Sciatic nerve (tissue), 2 donors: ENCODE measurements around the gene NOL4L. TPM values are rescaled to one million over a fixed set of nuclear protein-coding genes. Genes with fewer than 3 reads are reported as not detected.

Experiments used
- ATAC-seq: fragments of 200-7000 bp; cut with Tn5 transposase; one replicate; pipeline ENCODE4 v1.9.1; 2020; ENCODE audit warnings: mild to moderate bottlenecking, moderate library complexity
- DNase-seq: peaks from one replicate; pipeline ENCODE4 v3.0.0-alpha.2; 2020; ENCODE audit warnings: low spot score
- intact Hi-C: fragments of 100-400 bp; cut with DNase I; formaldehyde crosslinking; loops from one replicate; pipeline ENCODE4 v1.14.2; 2022
- total RNA-seq: library from RNA; stranded (reverse); fragmentation: NEBNext Ultra II Directional; extraction: Animal tissue kit (Norgen Biotek cat#: 25700); gene quantifications from one replicate; pipeline ENCODE4 v1.2.1, GENCODE V29; 2021
- donor health status: DM: no; HTN: no; CAD: no.
- donor health status: DM: no; HTN: no; CAD: no.

NOL4L gene, protein sequence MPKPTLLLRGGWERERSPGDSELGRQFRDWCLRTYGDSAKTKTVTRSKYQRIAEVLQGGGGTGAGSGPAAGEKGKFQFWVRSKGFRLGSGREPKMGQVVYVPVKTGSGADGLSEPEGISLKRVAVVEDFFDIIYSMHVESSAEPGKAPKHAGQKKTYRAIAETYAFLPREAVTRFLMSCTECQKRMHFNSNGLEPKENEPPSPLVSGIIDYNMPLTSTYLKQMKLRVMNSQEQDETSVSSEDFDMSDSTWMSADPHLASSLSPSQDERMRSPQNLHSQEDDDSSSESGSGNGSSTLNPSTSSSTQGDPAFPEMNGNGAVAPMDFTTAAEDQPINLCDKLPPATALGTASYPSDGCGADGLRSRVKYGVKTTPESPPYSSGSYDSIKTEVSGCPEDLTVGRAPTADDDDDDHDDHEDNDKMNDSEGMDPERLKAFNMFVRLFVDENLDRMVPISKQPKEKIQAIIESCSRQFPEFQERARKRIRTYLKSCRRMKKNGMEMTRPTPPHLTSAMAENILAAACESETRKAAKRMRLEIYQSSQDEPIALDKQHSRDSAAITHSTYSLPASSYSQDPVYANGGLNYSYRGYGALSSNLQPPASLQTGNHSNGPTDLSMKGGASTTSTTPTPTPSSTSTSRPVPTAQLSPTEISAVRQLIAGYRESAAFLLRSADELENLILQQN
- total RNA-seq, result 39.4 TPM

DNA sequence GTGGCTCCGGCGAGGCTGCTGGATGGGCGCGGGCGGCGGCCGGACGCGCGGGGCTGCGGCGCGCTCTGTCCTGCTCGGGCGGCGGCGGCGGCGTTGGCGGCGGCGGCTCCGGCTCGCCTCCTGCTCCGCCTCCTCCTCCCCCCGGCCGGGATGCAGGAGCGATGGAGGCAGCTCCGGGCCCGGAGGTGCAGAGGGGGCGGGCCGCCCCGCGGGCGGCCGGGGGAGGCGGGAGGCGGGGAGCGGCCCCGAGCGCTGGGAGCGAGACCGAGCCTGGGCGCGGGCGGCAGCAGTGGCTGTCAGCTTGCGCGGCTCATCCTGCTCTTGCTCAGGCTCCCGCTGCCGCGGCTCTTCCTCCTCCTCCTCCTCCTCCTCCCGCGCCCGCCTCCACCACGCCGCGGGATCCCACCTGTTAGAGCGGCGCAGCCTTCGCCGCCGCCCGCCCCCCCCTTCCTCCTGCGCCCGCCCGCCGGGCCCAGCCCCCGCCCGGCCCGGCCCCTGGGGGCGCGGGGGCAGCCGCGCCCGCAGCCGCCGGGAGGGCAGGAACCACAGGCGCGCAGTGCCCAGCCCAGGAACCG is at the start of gene NOL4L:
NOL4L (minus strand) TSS at position 323 of the 575 bp plus-strand sequence. CDS start 443 bp downstream, outside the sequence.
- ATAC-seq (no peak), DNase-seq (no peak)
- intact Hi-C loops, result loop anchor here (10.0 kb wide), 1 partner anchor 60 kb away; no protein-coding TSS in a partner anchor

DNA sequence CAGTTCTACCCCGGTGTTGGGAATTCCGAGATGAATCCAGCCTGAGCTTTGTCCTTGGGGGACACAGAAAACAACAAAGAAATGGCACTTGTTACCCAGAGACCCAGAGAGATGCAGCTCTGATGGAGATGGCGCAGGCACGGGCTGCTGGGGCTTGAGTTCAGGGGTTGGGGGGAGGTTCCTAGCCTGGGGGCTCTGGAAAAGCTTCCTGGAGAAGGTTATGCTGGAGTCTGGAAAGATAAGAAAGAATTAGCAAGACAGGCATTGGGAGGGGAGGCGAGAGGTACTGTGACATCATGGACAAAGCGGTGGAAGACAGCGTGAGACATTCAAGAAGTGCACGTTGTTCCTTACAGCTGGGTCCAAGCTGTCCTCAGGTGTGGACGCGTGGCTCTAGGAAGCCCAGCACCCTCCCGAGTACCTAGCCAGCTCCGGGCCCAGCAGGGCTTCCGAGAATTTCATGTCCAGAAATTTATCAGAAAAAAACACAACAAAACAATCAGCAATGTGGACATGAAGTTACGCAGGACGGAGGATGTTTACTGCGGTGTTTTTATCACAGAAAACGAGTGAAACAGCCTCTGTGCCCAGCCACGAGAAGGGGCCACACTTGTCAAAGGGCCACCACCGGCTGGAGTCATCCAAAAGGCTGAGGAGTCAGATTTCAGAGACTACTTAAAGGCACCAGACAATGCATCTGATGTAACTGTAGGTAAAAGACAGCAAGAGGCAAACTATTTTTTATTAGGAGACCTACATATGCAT is 49.1 kb upstream of the NOL4L start:
- intact Hi-C loops, result no loop called here
- no peak for DNase-seq

DNA sequence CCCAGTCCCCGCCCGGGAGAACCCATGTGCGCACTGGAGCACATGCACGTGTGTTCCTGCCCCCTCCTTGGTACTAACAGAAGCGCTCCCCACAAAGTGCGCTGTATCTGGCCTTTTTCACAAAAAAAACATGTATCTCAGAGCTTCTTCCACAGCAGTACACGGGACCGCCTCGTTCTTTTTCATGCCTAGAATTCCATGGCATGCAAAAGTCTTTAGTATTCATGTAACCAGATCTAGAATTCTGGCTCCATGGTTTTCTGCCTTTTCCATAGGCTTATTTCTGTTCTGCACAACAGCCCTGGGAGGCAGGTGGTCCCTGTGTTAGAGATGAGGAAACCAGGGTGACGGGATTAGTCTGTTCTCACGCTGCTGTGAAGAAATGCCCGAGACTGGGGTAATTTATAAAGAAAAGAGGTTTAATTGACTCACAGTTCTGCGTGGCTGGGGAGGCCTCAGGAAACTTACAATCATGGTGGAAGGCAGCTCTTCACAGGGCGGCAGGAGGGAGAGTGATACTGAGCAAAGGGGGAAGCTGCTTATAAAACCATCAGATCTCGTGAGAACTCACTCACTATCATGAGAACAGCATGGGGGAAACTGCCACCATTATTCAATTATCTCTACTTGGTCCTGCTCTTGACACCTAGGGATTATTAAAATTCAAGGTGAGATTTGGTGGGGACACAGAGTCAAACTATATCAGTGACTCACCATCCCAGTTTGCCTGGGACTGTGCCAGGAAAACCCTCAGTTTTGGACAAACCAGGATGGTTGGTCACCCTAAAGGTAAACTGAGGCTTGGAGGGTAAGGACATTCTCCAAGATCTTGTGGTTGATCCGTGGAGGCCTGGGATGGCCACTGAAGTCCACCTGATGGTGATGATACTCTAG is 47.6 kb upstream of the NOL4L start:
- intact Hi-C loops, result no loop called here

More for the DNA sequence above, 49.1 kb upstream of the NOL4L start:
- ATAC-seq, result no peak

DNA sequence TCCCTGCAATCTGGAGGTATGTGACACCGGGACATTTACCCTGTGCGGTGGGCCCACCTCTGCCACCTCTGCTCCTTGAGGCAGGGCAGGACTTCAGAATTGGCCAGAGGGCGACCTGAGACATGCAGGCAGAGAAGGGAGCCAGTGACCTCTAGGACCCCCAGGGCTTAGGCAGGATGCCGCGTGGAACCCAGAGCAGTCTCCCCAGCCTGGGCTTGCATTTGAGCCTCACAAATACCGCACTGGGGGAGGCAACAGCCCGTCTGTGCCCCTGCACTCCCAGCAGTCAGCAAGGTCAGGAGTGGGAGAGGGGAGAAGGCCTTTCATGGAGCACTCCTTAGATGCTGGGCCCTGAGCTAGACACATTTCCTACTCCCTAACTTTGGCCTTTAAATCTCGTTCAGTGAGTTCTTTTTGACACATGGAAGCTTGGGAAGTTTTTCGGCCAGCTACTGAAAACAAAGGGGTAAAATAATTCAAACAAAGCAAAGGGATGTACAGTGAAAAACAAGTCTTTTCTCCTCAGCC is 46.9 kb upstream of the NOL4L start:
- DNase-seq (no peak), ATAC-seq (no peak)
- intact Hi-C loops, result no loop called here

More for the DNA sequence above, 47.6 kb upstream of the NOL4L start:
- ATAC-seq, result no peak
- DNase-seq, result no peak

DNA sequence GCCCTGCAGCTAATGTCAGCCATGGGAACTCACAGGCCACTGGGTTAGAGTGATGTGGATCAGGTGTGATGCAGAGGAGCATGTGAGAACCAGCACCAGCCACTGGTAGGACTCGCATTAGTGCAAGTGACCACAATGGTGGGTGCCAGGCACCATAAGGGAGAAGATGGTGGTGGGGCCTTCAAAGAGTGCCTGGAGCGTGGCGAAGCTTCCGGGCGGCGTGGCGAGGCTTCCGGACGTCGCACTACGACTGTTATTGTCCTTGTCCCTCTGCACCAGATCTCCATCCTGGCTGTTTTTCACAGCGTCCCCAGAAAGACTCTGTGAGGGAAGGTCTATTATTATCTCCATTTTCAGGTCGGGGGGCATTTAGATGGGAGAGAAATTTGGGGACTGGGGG is 44.7 kb upstream of the NOL4L start:
- DNase-seq (no peak), ATAC-seq (no peak)
- intact Hi-C loops, result no loop called here

DNA sequence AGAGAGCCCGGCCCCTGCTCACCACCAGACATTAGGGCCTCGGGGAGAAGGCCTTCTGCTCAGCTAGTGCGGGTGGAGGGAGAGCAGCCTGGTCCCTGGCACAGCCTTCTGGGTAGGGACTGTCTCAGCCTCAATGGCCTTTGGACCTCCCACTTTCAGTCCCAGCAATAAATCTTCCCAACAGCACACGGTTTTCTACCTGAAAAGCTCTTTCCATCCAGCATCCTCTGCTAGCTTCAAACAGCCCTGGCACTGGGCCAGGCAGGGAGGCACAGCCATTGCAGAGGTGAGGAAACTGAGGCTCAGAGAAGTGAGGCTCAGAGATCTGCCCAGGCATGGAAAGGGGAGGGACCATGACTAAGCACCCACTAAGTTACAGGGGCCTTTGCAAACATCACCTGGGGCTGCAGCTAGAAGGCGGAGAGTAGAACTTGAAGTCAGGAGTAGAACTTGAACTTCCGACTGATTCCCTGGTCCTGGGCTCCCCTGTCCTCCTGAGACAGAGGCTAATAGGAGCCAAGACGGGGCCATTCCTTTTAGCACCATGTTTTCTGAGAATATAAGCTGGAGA is 43.9 kb upstream of the NOL4L start:
- intact Hi-C loops, result no loop called here
- no peak for DNase-seq
- no peak for ATAC-seq

DNA sequence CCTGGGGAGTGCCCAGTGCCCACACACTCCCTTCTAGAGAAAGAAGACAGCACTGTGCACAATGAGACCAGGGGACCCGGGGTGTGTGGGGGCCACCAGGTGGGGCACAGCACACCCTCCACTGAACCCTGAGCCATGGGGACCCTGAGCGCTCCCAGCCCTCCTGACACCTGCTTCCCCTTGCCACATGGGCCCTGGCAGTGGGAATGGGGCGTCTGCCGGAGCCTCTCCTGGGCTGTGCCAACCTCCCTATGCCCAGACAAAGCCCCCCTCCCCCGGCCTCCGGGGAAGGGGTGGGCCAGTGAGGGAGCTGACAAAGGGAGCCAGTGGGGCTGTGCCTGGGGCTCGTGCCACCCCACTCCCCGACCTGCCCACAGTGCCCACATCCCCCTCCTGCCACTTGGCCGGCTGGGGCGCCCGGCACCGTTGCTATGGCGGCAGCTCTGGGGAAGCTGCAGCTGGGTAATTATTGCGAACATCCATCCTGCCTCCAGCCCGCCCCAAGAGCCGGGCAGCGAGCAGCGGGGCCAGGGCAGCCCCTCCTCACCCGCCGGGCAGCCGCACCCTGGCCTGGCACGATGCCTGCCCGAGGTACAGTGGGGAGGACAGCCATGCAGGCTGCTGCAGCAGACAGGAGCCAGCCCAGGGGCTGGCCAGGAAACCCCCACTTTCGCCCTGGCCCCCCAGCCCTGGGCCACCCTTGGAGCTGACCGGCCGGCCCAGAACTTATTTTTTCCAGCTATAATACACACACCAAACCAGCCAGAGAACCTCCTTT is 41.9 kb upstream of the NOL4L start:
- ATAC-seq (peak; percentile 31), DNase-seq (no peak)
- intact Hi-C loops, result no loop called here

DNA sequence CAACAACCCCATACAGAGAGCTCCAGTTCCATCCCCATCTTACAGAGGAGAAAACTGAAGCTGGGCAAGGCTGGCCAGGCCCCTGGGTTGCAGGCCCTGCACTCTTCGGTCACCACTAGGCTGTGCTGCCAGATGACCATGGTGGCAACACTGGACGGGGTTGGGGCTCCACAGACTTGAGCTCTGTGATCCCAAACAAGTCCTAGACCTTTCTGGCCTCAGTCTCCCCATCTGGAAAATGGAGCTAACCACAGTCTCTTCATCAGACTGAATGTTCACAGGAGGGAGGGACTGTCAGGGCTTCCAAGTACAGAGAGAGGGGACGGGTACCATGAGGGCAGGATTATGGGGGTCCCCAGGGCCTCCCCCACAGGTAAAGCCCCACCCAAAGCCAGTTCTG is 41.3 kb upstream of the NOL4L start:
- ATAC-seq, result no peak
- intact Hi-C loops, result no loop called here
- DNase-seq, result no peak

DNA sequence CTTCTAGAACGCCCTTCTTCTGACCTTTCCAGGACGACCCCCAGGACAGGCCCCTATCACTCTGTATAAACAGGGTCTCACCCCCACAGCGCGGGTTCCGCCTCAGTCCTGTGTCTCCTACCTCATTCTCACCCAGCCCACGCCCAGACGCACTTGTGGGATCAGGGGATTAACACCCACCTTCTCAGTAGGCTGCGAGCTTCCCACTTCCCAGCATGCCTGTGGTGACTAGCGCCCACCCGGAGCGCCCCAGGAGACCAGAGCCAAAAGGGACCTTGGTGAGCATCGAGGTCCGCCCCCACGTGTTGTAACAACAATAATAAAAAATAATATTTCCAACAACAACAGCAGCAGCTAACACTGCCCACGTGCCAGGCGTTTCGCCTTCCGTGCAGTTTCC is 40.9 kb upstream of the NOL4L start:
- DNase-seq (no peak), ATAC-seq (no peak)
- intact Hi-C loops, result no loop called here

DNA sequence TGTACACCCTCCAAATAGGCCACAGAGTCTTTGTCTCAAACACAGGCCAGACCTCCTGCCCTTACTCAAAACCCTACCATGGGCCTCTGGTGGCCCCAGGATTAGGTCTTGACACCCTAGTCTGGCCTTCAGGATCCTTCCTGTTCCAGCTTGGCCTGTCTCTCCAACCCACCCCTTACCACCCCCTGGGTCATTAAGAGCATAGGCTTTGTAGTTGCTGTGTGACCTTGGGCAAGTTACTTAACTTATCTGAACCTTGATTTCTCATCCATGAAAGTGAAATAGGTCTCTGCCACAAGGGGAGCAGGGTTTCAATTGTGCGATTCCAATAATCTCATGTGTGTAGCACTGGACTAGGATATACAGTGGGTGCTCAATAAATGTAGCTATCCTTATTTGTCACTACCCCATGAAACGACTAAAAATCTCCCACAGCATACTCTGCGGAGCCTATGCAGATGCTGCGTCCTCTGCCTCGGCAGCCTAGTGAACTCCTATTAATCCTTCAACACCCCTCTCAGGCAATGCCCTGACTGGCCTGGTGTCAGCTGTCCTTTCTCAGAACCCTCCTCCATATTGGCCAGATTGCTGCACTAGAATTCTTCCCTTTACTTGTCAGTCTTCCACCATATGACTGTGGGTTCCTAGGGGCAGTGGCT is 39.7 kb upstream of the NOL4L start:
- DNase-seq, result no peak
- no peak for ATAC-seq
- intact Hi-C loops, result no loop called here

DNA sequence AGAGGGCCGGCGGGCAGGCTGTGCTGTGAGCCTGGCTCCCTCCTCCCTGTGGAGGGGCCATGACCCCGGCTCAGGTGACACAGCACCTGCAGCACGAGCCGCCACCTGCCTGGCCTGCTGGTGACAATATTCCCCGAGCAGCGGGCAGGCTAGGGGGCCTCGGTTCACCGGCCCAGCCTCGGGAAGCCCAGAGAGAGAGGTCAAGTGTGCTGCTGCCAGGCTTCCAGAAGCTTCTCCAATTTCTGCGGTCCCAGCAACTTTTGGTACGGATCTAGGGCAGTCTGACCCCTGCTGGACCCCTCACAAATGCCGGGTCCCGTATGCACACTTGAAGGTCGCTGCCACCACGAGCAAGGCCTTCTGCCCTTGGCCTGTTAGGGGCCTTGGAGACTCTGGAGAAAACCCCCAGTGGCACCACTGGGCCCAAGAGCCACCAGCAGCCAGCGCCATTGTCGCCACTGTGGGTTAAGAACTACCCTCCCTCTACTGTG is 38.6 kb upstream of the NOL4L start:
- ATAC-seq (no peak), DNase-seq (no peak)
- intact Hi-C loops, result no loop called here

DNA sequence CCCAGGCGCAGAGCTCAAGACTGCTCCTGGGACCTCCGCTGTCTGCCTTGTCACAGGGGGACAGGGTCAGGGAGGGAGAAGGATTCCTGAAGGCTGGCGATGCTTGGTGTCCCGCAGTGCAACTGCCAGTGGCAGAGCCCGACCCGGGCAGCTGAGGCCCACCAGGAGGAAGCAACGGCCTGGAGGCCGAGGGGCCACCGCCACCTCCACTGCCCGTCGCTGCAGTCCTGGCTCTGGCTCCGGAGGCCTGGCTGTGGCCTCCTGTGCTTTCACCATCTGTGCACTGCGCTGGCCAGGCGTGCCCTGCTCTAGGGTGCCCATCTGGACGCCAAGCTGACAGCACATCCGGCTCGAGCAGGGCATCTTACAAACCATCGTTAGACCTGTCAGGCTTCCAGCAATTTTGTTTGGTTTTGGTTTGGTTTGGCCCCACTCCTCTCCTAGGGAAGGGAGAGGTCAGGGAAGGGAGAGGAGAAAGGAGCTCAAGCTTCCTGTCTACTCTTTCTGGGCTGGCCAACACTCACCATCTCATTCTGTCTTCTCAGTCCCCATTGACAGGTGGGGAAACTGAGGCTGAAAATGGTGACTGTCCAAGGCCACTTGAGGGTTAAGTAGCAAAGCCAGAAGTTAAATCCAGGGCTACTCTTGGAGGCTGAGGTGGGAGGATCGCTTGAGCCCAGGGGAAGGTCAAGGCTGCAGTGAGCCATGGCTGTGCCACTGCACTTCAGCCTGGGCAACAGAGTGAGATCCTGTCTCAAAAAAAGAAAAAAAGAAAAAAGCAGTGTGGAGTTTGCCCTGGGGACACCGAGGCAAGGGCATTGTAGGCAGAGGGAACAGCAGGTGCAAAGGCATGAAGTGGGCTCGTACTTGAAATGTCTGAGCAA is 37.7 kb upstream of the NOL4L start:
- ATAC-seq (no peak), DNase-seq (no peak)
- intact Hi-C loops, result no loop called here

DNA sequence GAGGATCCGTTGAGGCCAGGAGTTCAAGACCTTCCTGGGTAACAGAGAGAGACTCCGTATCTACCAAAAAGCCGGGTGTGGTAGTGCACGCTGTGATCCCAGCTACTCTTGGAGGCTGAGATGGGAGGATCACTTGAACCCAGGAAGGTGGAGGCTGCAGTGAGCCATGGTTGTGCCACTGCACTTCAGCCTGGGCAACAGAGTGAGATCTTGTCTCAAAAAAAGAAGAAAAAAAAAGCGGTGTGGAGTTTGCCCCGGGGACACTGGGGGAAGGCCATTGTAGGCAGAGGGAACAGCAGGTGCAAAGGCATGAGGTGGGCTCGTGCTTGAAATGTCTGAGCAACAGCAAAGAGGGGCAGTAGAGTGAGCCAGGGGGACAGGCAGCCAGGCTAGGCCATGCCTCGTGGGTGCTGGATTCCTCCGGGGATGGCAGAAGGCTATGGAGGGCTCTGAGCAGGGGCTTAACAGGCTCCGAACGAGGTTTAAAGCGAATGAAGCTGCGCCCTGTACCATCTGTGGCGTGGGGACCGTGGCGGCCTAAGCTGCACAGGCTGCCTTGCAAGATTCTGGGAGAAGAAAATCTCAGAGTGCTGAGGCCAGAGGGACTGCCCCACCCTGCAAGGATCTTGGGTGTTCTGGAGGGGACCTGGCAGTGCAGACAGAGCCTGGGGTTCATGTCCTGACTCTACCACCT is 36.9 kb upstream of the NOL4L start:
- intact Hi-C loops, result no loop called here
- ATAC-seq (no peak), DNase-seq (no peak)

DNA sequence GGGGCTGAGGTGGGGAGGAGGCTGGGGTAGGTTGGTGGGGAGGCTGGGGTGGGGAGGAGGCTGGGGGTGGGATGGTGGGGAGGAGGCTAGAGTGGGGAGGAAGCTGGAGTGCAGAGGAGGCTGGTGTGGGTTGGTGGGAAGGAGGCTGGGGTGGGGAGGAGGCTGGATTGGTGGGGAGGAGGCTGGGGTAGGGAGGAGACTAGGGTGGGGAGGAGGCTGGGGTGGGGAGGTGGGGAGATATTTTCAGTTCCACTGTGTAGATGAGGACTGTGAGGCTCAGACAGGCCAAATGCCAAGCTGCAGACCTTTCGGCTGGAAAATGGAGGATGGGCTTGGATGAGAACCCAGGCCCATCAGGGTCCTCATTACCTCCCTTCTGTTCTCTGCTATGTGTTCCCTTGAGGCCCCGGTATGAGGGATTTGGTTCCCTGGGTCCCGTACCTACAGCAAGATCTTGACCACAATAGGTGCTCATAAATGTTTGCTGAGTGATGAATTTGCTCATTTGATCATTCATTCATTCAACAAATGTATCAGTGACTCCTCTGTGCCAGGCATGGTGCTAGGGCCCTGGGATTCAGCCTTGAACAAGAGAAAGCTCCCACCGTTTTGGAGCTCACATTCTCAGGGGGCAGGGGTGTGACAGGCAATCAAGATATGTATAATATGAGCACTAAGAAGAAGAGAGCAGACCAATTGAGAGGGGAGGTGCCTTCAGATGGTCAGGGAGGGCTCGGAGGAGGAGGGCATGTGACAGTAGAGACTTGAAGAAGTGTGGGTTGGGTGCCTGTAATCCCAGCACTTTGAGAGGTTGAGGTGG is 36.1 kb upstream of the NOL4L start:
- intact Hi-C loops, result no loop called here
- no peak for ATAC-seq

More for the DNA sequence above, 36.1 kb upstream of the NOL4L start:
- no peak for DNase-seq
